B cell (primary cell): ENCODE measurements around the gene HOATZ. TPM values are rescaled to one million over a fixed set of nuclear protein-coding genes. Genes with fewer than 3 reads are reported as not detected.

Source experiments
- ATAC-seq: fragments of 200-7000 bp; cut with Tn5 transposase; one replicate; pipeline ENCODE4 v1.10.0; 2021; ENCODE audit warnings: low read depth, mild to moderate bottlenecking, moderate number of reproducible peaks, moderate library complexity
- CTCF ChIA-PET: fragments of 350-600 bp; sonication (Branson Sonifier 250); formaldehyde crosslinking; loops from one replicate; lab custom pipeline; 2021; ENCODE audit warnings: antibody characterized with exemption, inconsistent platforms; lab: Charles Lee
- POLR2A ChIA-PET: fragments of 350-600 bp; sonication (Branson Sonifier 250); formaldehyde crosslinking; loops from one replicate; lab custom pipeline; 2021; ENCODE audit warnings: antibody characterized with exemption; lab: Charles Lee
- DNase-seq: peaks from one replicate; pipeline ENCODE4 v3.0.0; 2013
- H2AFZ ChIP-seq: 2 replicates; pipeline ENCODE4 v1.6.1; 2012; ENCODE audit warnings: mild to moderate bottlenecking, low read depth, low read length; ENCODE audit not compliant: insufficient read depth, poor library complexity, severe bottlenecking
- H3K27ac ChIP-seq, 2 donors: 1 replicate in 1 of 2; 2 replicates in 1 of 2; pipeline ENCODE4 v1.5.1; 2012 to 2013; ENCODE audit warnings: low read length in 2 of 2, mild to moderate bottlenecking in 2 of 2, moderate library complexity in 1 of 2
- H3K27me3 ChIP-seq, 4 experiments: fragments of 200-600 bp in 1 of 4; sonication (generic) in 1 of 4; replicated peaks in 1 of 4; 1 replicate in 2 of 4; 2 replicates in 2 of 4; pipeline versions ENCODE4 v1.6.1 to v1.7.0; 2013 to 2016; ENCODE audit warnings: low read length in 3 of 4, mild to moderate bottlenecking in 2 of 4, mixed read lengths in 1 of 4, moderate library complexity in 1 of 4; ENCODE audit not compliant: insufficient read depth in 4 of 4, control insufficient read depth in 3 of 4; ENCODE audit errors: control extremely low read depth in 1 of 4
- H3K36me3 ChIP-seq, 2 experiments: replicated peaks in 1 of 2; 1 replicate in 1 of 2; 2 replicates in 1 of 2; pipeline versions ENCODE4 v1.6.1 to v1.7.1; 2013; ENCODE audit warnings: low read length in 1 of 2; ENCODE audit not compliant: insufficient read depth in 2 of 2, control insufficient read depth in 1 of 2; ENCODE audit errors: control extremely low read depth in 1 of 2, extremely low read depth in 1 of 2
- H3K4me1 ChIP-seq, 2 donors: fragments of 200-600 bp in 1 of 2; sonication (generic) in 1 of 2; 1 replicate in 1 of 2; 2 replicates in 1 of 2; pipeline versions ENCODE4 v1.5.1 to v1.6.1; 2013 to 2017; ENCODE audit warnings: low read length in 2 of 2; ENCODE audit not compliant: control insufficient read depth in 2 of 2, insufficient read depth in 2 of 2
- H3K4me2 ChIP-seq: replicated peaks from 2 replicates; pipeline ENCODE3; 2012; ENCODE audit warnings: mild to moderate bottlenecking, low read depth, low read length; ENCODE audit not compliant: poor library complexity, severe bottlenecking
- H3K4me3 ChIP-seq, 5 experiments: fragments of 200-600 bp in 1 of 5; sonication (generic) in 1 of 5; 1 replicate in 3 of 5; 2 replicates in 2 of 5; pipeline versions ENCODE4 v1.5.1 to v1.7.0; 2011 to 2016; ENCODE audit warnings: low read length in 4 of 5, mild to moderate bottlenecking in 4 of 5, low read depth in 2 of 5, control low read depth in 1 of 5, moderate library complexity in 1 of 5; ENCODE audit not compliant: insufficient read depth in 1 of 5; ENCODE audit errors: control extremely low read depth in 1 of 5, extremely low read depth in 1 of 5
- H3K79me2 ChIP-seq: fragments of 200-600 bp; sonication (generic); one replicate; pipeline ENCODE4 v1.6.0; 2016; ENCODE audit warnings: low read length; ENCODE audit not compliant: control insufficient read depth, insufficient read depth
- H3K9ac ChIP-seq: fragments of 200-600 bp; sonication (generic); 2 replicates; pipeline ENCODE4 v1.6.1; 2017; ENCODE audit warnings: mild to moderate bottlenecking, low read length, moderate library complexity
- H3K9me3 ChIP-seq, 3 donors: one replicate each; pipeline versions ENCODE4 v1.6.1 to v1.7.1; 2013; ENCODE audit warnings: low read length in 2 of 3; ENCODE audit not compliant: control insufficient read depth in 2 of 3, insufficient read depth in 1 of 3; ENCODE audit errors: control extremely low read depth in 1 of 3
- H4K20me1 ChIP-seq: 2 replicates; pipeline ENCODE4 v1.6.0; 2012; ENCODE audit warnings: mild to moderate bottlenecking, low read length; ENCODE audit not compliant: insufficient read depth, control insufficient read depth, poor library complexity, severe bottlenecking
- H3K27ac Mint-ChIP-seq: one replicate; pipeline ENCODE4 v1.8.0; 2021; ENCODE audit warnings: mixed read lengths
- H3K27me3 Mint-ChIP-seq: one replicate; pipeline ENCODE4 v1.8.0; 2021; ENCODE audit warnings: mixed read lengths
- H3K4me1 Mint-ChIP-seq: one replicate; pipeline ENCODE4 v1.8.0; 2021; ENCODE audit warnings: mixed read lengths
- H3K4me3 Mint-ChIP-seq: one replicate; pipeline ENCODE4 v1.8.0; 2021; ENCODE audit warnings: mixed read lengths
- H3K9me3 Mint-ChIP-seq: one replicate; pipeline ENCODE4 v1.8.0; 2022; ENCODE audit warnings: mixed read lengths; ENCODE audit not compliant: insufficient read depth
- EZH2 ChIP-seq: IDR thresholded peaks from 2 replicates; pipeline ENCODE4 v1.6.1; 2012; ENCODE audit warnings: borderline replicate concordance, low read depth, mild to moderate bottlenecking, moderate library complexity, low read length; ENCODE audit not compliant: insufficient read depth, poor library complexity, severe bottlenecking
- WGBS: methylation state at CpG from one replicate; pipeline ENCODE4 v1.1.5; 2013; ENCODE audit warnings: missing lambda C conversion rate; ENCODE audit not compliant: insufficient coverage; 5-methylcytosine and 5-hydroxymethylcytosine counted together
- intact Hi-C: fragments of 100-400 bp; cut with micrococcal nuclease; formaldehyde crosslinking; loops from one replicate; pipeline ENCODE4 v1.10.0; 2022
- polyA plus RNA-seq: library from polyadenylated mRNA; depleted of rRNA; stranded (reverse); fragments of >200 nt; gene quantifications from 2 replicates; pipeline ENCODE4 v1.2.3, GENCODE V29; 2012
- total RNA-seq, 2 donors: library from RNA; stranded (reverse); fragments of 120-200 nt in 1 of 2; gene quantifications; 1 replicate in 1 of 2; 2 replicates in 1 of 2; pipeline versions ENCODE4 v1.2.3 to v1.2.4, GENCODE V29; 2013 to 2022
- TF ChIP-seq, protein P1 (sequence below): fragments of 200-600 bp; IDR thresholded peaks from one replicate; pipeline ENCODE4 v1.8.0; 2022; ENCODE audit warnings: antibody characterized with exemption, mild to moderate bottlenecking

Gene HOATZ
- total and polyA plus RNA-seq, 2 donors (not counting 1 experiment from before 2014, with no cell fraction given), result not detected

DNA sequence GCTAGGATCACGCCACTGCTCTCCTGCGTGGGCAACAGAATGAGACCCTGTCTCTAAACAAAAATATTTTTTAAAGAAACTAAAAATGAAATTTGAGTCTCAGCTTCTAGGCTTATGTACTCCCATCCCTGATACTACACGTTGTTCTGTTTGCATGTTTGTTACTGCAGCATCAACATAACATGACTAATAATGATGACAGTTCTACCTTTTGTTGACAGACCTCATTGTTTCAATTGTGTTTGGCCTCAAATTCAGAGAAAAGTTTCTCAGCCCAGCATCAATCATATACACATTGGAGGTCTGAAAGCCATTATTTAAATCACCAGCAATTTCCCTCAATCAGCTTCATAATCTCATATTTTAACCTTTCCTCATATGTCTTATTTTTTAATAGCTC, 46.7 kb downstream of the HOATZ start:
- Mint-ChIP-seq H3K4me3 (no peak overlapping the region), H3K4me1 (no peaks in the 10 kb centered on the region), H3K27ac (no peak overlapping the region), H3K27me3 (peaks cover 12% of the 10 kb centered on the region), H3K9me3 (peaks cover 5% of the 10 kb centered on the region)
- H3K9me3 ChIP-seq, result peaks cover 0 to 2% (median 1%) of the 10 kb centered on the region in 3 donors
- no peak for DNase-seq
- intact Hi-C loops, result no loop called here
- H3K27me3 ChIP-seq, result no peaks in the 10 kb centered on the region
- H4K20me1 ChIP-seq, result no peaks in the 10 kb centered on the region
- H3K4me2 ChIP-seq, result no peak overlapping the region
- no peak overlapping the region for H3K27ac ChIP-seq
- no peaks in the 10 kb centered on the region for H3K36me3 ChIP-seq
- CTCF ChIA-PET, result interaction anchor here (1.2 to 5.1 kb wide), 4 partner anchors 9 to 279 kb away, joined by 5 to 39 read pairs (median 10); no protein-coding TSS in a partner anchor
- H3K79me2 ChIP-seq, result no peaks in the 10 kb centered on the region
- no peak overlapping the region for H2AFZ ChIP-seq
- H3K9ac ChIP-seq, result no peak overlapping the region
- POLR2A ChIA-PET, result no interaction called here
- no CpG with 5 or more reads among the region's 3 CpGs for WGBS
- no peaks in the 10 kb centered on the region for H3K4me1 ChIP-seq
- no peak overlapping the region for H3K4me3 ChIP-seq
- no peak for ATAC-seq
- no peak for TF ChIP-seq EZH2
- TF ChIP-seq, protein P1, sequence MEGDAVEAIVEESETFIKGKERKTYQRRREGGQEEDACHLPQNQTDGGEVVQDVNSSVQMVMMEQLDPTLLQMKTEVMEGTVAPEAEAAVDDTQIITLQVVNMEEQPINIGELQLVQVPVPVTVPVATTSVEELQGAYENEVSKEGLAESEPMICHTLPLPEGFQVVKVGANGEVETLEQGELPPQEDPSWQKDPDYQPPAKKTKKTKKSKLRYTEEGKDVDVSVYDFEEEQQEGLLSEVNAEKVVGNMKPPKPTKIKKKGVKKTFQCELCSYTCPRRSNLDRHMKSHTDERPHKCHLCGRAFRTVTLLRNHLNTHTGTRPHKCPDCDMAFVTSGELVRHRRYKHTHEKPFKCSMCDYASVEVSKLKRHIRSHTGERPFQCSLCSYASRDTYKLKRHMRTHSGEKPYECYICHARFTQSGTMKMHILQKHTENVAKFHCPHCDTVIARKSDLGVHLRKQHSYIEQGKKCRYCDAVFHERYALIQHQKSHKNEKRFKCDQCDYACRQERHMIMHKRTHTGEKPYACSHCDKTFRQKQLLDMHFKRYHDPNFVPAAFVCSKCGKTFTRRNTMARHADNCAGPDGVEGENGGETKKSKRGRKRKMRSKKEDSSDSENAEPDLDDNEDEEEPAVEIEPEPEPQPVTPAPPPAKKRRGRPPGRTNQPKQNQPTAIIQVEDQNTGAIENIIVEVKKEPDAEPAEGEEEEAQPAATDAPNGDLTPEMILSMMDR, result no peak

DNA sequence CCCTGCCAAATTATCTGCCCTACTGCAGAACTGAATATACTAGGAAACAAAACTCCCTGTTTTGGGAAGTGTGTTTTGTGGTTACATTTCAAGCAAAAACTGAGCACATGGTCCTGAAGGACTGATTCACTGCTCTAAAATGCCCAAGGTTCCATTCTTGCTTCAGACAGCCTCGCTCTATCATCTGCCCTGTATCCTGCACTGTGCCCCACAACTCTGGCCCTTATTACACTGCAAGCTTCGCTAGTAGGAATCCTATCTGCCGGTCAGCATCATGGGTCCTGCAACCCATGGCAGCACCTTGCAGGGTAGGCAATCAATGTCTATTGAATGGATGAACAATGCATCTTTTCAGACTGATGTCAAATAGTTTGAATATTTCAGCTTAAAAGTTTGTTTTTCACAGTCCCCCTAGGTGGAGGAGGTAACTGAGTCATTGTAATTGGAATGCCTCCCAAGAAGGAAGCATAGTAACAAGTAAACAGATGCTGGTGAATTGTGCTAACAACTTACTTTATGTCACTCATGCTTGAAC, 47.3 kb downstream of the HOATZ start:
- POLR2A ChIA-PET, result no interaction called here
- H3K4me3 Mint-ChIP-seq, result no peak overlapping the region
- no peak overlapping the region for H3K4me2 ChIP-seq

More for the DNA sequence above, 47.3 kb downstream of the HOATZ start:
- H3K9me3 Mint-ChIP-seq, result peaks cover under 1% of the 10 kb centered on the region
- Histone ChIP-seq H4K20me1 (no peaks in the 10 kb centered on the region), H2AFZ (no peak overlapping the region), H3K9me3 (no peaks in the 10 kb centered on the region), H3K27ac (no peak overlapping the region), H3K4me3 (no peak overlapping the region), H3K79me2 (no peaks in the 10 kb centered on the region), H3K27me3 (no peaks in the 10 kb centered on the region), H3K9ac (no peak overlapping the region), H3K4me1 (no peaks in the 10 kb centered on the region), H3K36me3 (no peaks in the 10 kb centered on the region)
- DNase-seq, result no peak
- WGBS, result 100% methylated on average over 1 of the region's 3 CpGs
- no peak for ATAC-seq
- H3K4me1 Mint-ChIP-seq, result no peaks in the 10 kb centered on the region
- no peak for TF ChIP-seq EZH2
- intact Hi-C loops, result no loop called here
- CTCF ChIA-PET, result interaction anchor here (1.2 to 5.1 kb wide), 4 partner anchors 9 to 279 kb away, joined by 5 to 39 read pairs (median 10); no protein-coding TSS in a partner anchor
- H3K27ac Mint-ChIP-seq, result no peak overlapping the region
- H3K27me3 Mint-ChIP-seq, result peaks cover 12% of the 10 kb centered on the region
